ENCODE results near the gene CIB1. TPM values are rescaled to one million over a fixed set of nuclear protein-coding genes. Genes with fewer than 3 reads are reported as not detected.
A peak's percentile ranks its signal among the peaks of the same experiment; 100 is the strongest.
"Not testable (repeated sequence)": the region's sequence is repeated elsewhere in the genome, so short reads cannot be mapped to it uniquely, and the experiment has no call there.

The CIB1 gene
- 30.1 and 36.8 TPM in 2 replicates for total RNA-seq (2014; rRNA removed; shearing (Covaris generic))

- no peaks in the 10 kb centered on the region for H3K27me3 ChIP-seq (replicated peaks)
- H3K4me3 ChIP-seq, result peak within 1 kb of the TSS; percentile 83
- DNase-seq (ENCODE audit: low read depth in 1 of 2, low spot score in 2 of 2), result peak; percentile 94 to 97
- H3K36me3 ChIP-seq, result peaks cover 41% of the 10 kb centered on the region
- no peaks in the 10 kb centered on the region for H3K9me3 ChIP-seq (replicated peaks)
- H3K4me1 ChIP-seq (replicated peaks), result peaks cover 23% of the 10 kb centered on the region
- H3K27ac ChIP-seq, result peak within 1 kb of the TSS; percentile 59
These were observed at the start of gene CIB1 for GRCh38 chr15:90233387-90234095. Gene CIB1, minus strand, starts transcription at chr15:90233941. Its CDS starts 56 bp downstream, at chr15:90233885.

DNA sequence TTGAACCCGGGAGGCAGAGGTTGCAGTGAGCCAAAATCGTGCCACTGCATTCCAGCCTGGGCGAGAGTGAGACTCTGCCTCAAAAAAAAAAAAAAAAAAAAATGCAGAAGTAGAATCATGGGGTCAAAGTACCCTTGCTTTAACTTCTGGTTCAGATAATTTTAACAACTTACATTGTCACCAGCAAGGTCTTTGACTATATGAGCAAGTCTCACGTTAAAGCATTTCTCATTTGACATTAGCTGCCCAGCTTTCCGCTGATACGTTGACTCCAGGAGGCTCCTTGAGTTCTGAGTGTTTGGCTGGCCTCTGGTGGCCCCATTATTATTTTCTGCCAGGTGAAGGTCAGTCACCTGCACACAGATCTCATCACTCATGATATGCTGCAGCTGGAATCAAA lies 47.9 kb upstream of the CIB1 start:
- not testable (repeated sequence) for H3K36me3 ChIP-seq; H3K4me3 ChIP-seq; H3K27me3 ChIP-seq (replicated peaks); DNase-seq (ENCODE audit: low read depth in 1 of 2, low spot score in 2 of 2); H3K4me1 ChIP-seq (replicated peaks); H3K27ac ChIP-seq; H3K9me3 ChIP-seq (replicated peaks)

DNA sequence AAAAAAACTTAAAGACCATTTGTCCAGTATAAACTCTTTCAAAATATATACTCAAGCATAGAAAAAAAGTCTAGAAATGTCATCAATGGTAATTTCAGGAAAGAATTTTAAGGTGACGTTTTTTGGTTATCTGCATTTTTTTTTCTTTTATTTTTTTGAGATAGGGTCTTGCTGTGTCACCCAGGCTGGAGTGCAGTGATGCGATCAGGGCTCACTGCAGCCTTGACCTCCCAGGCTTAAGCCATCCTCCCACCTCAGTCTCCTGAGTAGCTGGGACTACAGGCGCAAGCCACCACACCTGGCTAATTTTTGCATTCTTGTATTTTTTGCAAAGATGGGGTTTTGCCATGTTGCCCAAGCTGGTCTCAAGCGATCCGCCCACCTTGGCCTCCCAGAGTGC lies 47.0 kb upstream of the CIB1 start:
- not testable (repeated sequence) for H3K27ac ChIP-seq; H3K4me3 ChIP-seq; H3K9me3 ChIP-seq (replicated peaks); H3K36me3 ChIP-seq; DNase-seq (ENCODE audit: low read depth in 1 of 2, low spot score in 2 of 2); H3K27me3 ChIP-seq (replicated peaks); H3K4me1 ChIP-seq (replicated peaks)

GRCh38 chr15:90278467-90278866 lies 44.7 kb upstream of the CIB1 start:
- DNase-seq (ENCODE audit: low read depth in 1 of 2, low spot score in 2 of 2); H3K9me3 ChIP-seq (replicated peaks); H3K4me3 ChIP-seq; H3K27ac ChIP-seq; H3K4me1 ChIP-seq (replicated peaks); H3K27me3 ChIP-seq (replicated peaks): not testable (repeated sequence)
- peaks cover 23% of the 10 kb centered on the region for H3K36me3 ChIP-seq

GRCh38 chr15:90271459-90272166 lies 37.9 kb upstream of the CIB1 start:
- no peak for DNase-seq (ENCODE audit: low read depth in 1 of 2, low spot score in 2 of 2)
- H3K4me1 ChIP-seq (replicated peaks), result peaks cover 15% of the 10 kb centered on the region
- H3K27me3 ChIP-seq (replicated peaks), result no peaks in the 10 kb centered on the region
- H3K36me3 ChIP-seq, result peaks cover 80% of the 10 kb centered on the region
- no peaks in the 10 kb centered on the region for H3K9me3 ChIP-seq (replicated peaks)
- no peak overlapping the region for H3K4me3 ChIP-seq
- no peak overlapping the region for H3K27ac ChIP-seq

GRCh38 chr15:90270502-90271150 lies 36.9 kb upstream of the CIB1 start:
- DNase-seq (ENCODE audit: low read depth in 1 of 2, low spot score in 2 of 2), result no peak
- Histone ChIP-seq H3K27ac (no peak overlapping the region), H3K27me3 (replicated peaks) (no peaks in the 10 kb centered on the region), H3K9me3 (replicated peaks) (no peaks in the 10 kb centered on the region), H3K4me1 (replicated peaks) (peaks cover 15% of the 10 kb centered on the region), H3K4me3 (no peak overlapping the region), H3K36me3 (peaks cover 77% of the 10 kb centered on the region)

- H3K9me3 ChIP-seq (replicated peaks), result no peaks in the 10 kb centered on the region
- H3K36me3 ChIP-seq, result peaks cover 58% of the 10 kb centered on the region
- H3K4me3 ChIP-seq, result no peak overlapping the region
- no peak for DNase-seq (ENCODE audit: low read depth in 1 of 2, low spot score in 2 of 2)
- H3K27me3 ChIP-seq (replicated peaks), result no peaks in the 10 kb centered on the region
- peaks cover 27% of the 10 kb centered on the region for H3K4me1 ChIP-seq (replicated peaks)
- H3K27ac ChIP-seq, result no peak overlapping the region
These were observed 34.7 kb upstream of the CIB1 start for GRCh38 chr15:90268415-90268814.

GRCh38 chr15:90266485-90266884 lies 32.7 kb upstream of the CIB1 start:
- H3K4me1 ChIP-seq (replicated peaks), result peaks cover 27% of the 10 kb centered on the region
- H3K27me3 ChIP-seq (replicated peaks), result no peaks in the 10 kb centered on the region
- H3K27ac ChIP-seq, result peak overlapping the region; percentile 94
- peak overlapping the region; percentile 81 for H3K4me3 ChIP-seq
- no peaks in the 10 kb centered on the region for H3K9me3 ChIP-seq (replicated peaks)
- peaks cover 39% of the 10 kb centered on the region for H3K36me3 ChIP-seq
- no peak for DNase-seq (ENCODE audit: low read depth in 1 of 2, low spot score in 2 of 2)

DNA sequence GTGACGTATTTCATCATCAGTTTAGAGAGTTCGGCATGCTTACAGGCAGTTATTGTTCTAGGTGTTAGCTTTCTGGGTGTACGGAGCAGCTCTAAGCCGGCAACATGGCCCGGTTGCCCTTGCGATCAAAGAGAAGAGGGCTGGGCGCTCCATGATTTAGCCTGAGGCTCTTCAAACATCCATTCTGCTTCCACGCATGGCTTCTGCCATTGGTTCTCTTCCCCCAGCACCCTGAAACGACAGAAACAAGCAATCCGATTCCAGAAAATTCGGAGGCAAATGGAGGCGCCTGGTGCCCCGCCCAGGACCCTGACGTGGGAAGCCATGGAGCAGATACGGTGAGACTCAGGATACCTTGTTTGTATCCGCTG lies 32.3 kb upstream of the CIB1 start:
- Histone ChIP-seq H3K9me3 (replicated peaks) (no peaks in the 10 kb centered on the region), H3K27ac (peak overlapping the region; percentile 94), H3K27me3 (replicated peaks) (no peaks in the 10 kb centered on the region), H3K36me3 (peaks cover 34% of the 10 kb centered on the region), H3K4me3 (peak overlapping the region; percentile 81), H3K4me1 (replicated peaks) (peaks cover 27% of the 10 kb centered on the region)
- no peak for DNase-seq (ENCODE audit: low read depth in 1 of 2, low spot score in 2 of 2)

- no peaks in the 10 kb centered on the region for H3K9me3 ChIP-seq (replicated peaks)
- H3K27ac ChIP-seq, result peak within 1 kb of the TSS; percentile 94
- H3K4me1 ChIP-seq (replicated peaks), result peaks cover 27% of the 10 kb centered on the region
These were observed 31.7 kb upstream of the CIB1 start, which contains the start of gene NGRN for GRCh38 chr15:90265271-90266060. Gene NGRN, plus strand, starts transcription at chr15:90265672. Its CDS starts 41 bp downstream, at chr15:90265713.

GRCh38 chr15:90264671-90265070 lies 30.9 kb upstream of the CIB1 start:
- Histone ChIP-seq H3K36me3 (peaks cover 21% of the 10 kb centered on the region), H3K27me3 (replicated peaks) (no peaks in the 10 kb centered on the region), H3K4me3 (peak overlapping the region; percentile 81), H3K27ac (peak overlapping the region; percentile 94; the same call in 1 of the 2 replicates), H3K4me1 (replicated peaks) (peaks cover 31% of the 10 kb centered on the region), H3K9me3 (replicated peaks) (no peaks in the 10 kb centered on the region)
- DNase-seq (ENCODE audit: low read depth in 1 of 2, low spot score in 2 of 2), result no peak

More at GRCh38 chr15:90265271-90266060, 31.7 kb upstream of the CIB1 start, which contains the start of gene NGRN:
- Histone ChIP-seq H3K27me3 (replicated peaks) (no peaks in the 10 kb centered on the region), H3K36me3 (peaks cover 29% of the 10 kb centered on the region), H3K4me3 (peak within 1 kb of the TSS; percentile 81)
- peak; percentile 91 to 96 for DNase-seq (ENCODE audit: low read depth in 1 of 2, low spot score in 2 of 2)

DNA sequence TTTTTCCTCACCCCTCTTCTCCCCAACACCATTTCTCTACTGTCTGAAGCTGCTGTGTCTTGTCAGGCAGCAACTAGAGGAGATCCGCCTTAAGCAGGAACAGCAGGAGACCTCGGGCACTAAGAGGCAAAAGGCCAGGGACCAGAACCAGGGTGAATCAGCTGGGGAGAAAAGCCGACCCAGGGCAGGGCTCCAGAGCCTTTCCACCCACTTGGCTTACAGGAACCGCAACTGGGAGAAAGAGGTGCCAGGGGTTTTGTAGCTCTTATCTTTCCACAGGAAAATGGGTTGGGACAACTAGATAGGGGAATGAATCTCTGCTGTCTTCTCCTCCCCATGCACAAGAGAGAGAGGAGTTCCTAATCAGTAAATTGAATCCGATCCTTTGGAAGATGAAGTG lies 28.7 kb upstream of the CIB1 start:
- Histone ChIP-seq H3K36me3 (peaks cover 9% of the 10 kb centered on the region), H3K4me3 (no peak overlapping the region), H3K4me1 (replicated peaks) (peaks cover 30% of the 10 kb centered on the region), H3K9me3 (replicated peaks) (no peaks in the 10 kb centered on the region), H3K27ac (no peak overlapping the region), H3K27me3 (replicated peaks) (no peaks in the 10 kb centered on the region)
- no peak for DNase-seq (ENCODE audit: low read depth in 1 of 2, low spot score in 2 of 2)

- H3K27me3 ChIP-seq (replicated peaks), result no peaks in the 10 kb centered on the region
- H3K27ac ChIP-seq, result no peak overlapping the region
- H3K4me3 ChIP-seq, result no peak overlapping the region
- peaks cover 3% of the 10 kb centered on the region for H3K36me3 ChIP-seq
- no peak for DNase-seq (ENCODE audit: low read depth in 1 of 2, low spot score in 2 of 2)
- no peaks in the 10 kb centered on the region for H3K9me3 ChIP-seq (replicated peaks)
- peaks cover 24% of the 10 kb centered on the region for H3K4me1 ChIP-seq (replicated peaks)
These were observed 28.1 kb upstream of the CIB1 start for GRCh38 chr15:90261811-90262210.

All from SJSA1 (cell line).